Measurements from ENCODE around the gene TEX29.

Gene TEX29

DNA sequence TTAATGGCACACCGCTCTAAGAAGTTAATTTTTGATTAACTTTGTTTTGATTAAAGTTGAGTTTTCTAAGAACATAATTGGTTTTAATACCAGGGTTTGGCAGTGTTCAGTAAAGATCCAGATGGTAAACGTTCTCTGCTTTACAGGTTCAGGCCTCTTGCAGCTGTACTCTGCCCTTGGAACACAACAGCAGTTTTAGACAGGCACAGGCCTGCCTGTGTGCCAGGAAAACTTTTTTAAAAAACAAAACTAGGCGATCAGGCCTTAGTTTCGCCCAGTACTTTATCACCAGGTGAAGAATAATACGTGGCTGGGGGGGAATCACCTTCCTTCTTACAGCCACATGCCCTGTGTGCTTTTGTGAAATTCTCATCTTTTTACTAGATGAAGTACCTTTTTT, 38.0 kb upstream of the TEX29 start:
- H3K9me3 ChIP-seq (ENCODE audit: control insufficient read depth, low read length) = no peaks in the 10 kb centered on the region
- no peak overlapping the region for H3K4me3 ChIP-seq (ENCODE audit: low read length)
- peaks cover 20% of the 10 kb centered on the region for H3K36me3 ChIP-seq (ENCODE audit: control insufficient read depth, insufficient read depth, low read length)
- no peaks in the 10 kb centered on the region for H3K27me3 ChIP-seq (ENCODE audit: control insufficient read depth, insufficient read depth, low read length)
- no peaks in the 10 kb centered on the region for H3K4me1 ChIP-seq (ENCODE audit: control insufficient read depth, insufficient read depth, low read length)
- H3K9ac ChIP-seq (ENCODE audit: low read length) = no peak overlapping the region

DNA sequence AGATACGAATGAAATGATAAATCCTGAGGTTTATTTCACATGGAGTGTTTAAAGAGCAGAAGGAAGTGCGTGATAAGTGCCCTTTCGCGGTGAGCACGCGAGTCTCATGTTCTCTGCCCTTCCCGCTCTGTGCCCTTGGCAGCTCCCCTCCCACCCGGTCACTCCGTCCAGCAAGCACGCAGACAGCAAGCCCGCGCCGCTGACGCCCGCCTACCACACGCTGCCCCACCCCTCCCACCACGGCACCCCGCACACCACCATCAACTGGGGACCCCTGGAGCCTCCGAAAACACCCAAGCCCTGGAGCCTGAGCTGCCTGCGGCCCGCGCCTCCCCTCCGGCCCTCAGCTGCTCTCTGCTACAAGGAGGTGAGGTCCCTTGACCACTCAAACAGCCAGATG, 37.4 kb upstream of the TEX29 start:
- H3K36me3 ChIP-seq (ENCODE audit: control insufficient read depth, insufficient read depth, low read length) = peaks cover 20% of the 10 kb centered on the region
- no peak overlapping the region for H3K4me3 ChIP-seq (ENCODE audit: low read length)
- no peaks in the 10 kb centered on the region for H3K4me1 ChIP-seq (ENCODE audit: control insufficient read depth, insufficient read depth, low read length)
- H3K9me3 ChIP-seq (ENCODE audit: control insufficient read depth, low read length) = no peaks in the 10 kb centered on the region
- no peak overlapping the region for H3K9ac ChIP-seq (ENCODE audit: low read length)
- H3K27me3 ChIP-seq (ENCODE audit: control insufficient read depth, insufficient read depth, low read length) = no peaks in the 10 kb centered on the region

DNA sequence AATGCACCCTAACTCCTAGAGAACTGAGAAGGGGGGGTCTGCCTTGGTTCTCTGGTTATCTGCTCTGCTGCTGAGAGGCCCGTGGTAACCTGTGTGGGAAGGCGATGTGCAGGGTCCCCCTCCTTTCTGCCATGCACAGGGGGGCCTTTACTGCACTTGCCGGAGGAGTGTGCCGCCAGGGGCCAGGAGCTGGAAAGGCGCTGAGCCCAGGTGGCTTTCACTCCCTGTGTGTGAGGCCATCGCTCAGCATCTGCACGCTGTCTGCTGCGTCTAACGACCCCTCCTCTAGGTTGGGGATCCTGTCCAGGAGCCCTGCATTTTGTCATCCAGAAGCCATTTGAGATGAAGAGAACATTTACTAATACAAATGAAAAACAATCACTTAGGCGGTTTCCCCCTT, 37.0 kb upstream of the TEX29 start:
- no peak overlapping the region for H3K9ac ChIP-seq (ENCODE audit: low read length)
- no peaks in the 10 kb centered on the region for H3K4me1 ChIP-seq (ENCODE audit: control insufficient read depth, insufficient read depth, low read length)
- no peaks in the 10 kb centered on the region for H3K27me3 ChIP-seq (ENCODE audit: control insufficient read depth, insufficient read depth, low read length)
- H3K9me3 ChIP-seq (ENCODE audit: control insufficient read depth, low read length) = no peaks in the 10 kb centered on the region
- no peak overlapping the region for H3K4me3 ChIP-seq (ENCODE audit: low read length)
- peaks cover 19% of the 10 kb centered on the region for H3K36me3 ChIP-seq (ENCODE audit: control insufficient read depth, insufficient read depth, low read length)

- Histone ChIP-seq H3K9ac (ENCODE audit: low read length) (no peak overlapping the region), H3K9me3 (ENCODE audit: control insufficient read depth, low read length) (no peaks in the 10 kb centered on the region), H3K27me3 (ENCODE audit: control insufficient read depth, insufficient read depth, low read length) (no peaks in the 10 kb centered on the region), H3K4me3 (ENCODE audit: low read length) (no peak overlapping the region), H3K4me1 (ENCODE audit: control insufficient read depth, insufficient read depth, low read length) (no peaks in the 10 kb centered on the region), H3K36me3 (ENCODE audit: control insufficient read depth, insufficient read depth, low read length) (peaks cover 16% of the 10 kb centered on the region)
Observed at GRCh38 chr13:111283991-111284390, 36.5 kb upstream of the TEX29 start.

- H3K9ac ChIP-seq (ENCODE audit: low read length) = no peak overlapping the region
- H3K27me3 ChIP-seq (ENCODE audit: control insufficient read depth, insufficient read depth, low read length) = no peaks in the 10 kb centered on the region
- H3K4me1 ChIP-seq (ENCODE audit: control insufficient read depth, insufficient read depth, low read length) = no peaks in the 10 kb centered on the region
- no peak overlapping the region for H3K4me3 ChIP-seq (ENCODE audit: low read length)
- H3K36me3 ChIP-seq (ENCODE audit: control insufficient read depth, insufficient read depth, low read length) = peaks cover 16% of the 10 kb centered on the region
- H3K9me3 ChIP-seq (ENCODE audit: control insufficient read depth, low read length) = no peaks in the 10 kb centered on the region
Observed at GRCh38 chr13:111284565-111284964, 35.9 kb upstream of the TEX29 start.

- Histone ChIP-seq H3K27me3 (ENCODE audit: control insufficient read depth, insufficient read depth, low read length) (no peaks in the 10 kb centered on the region), H3K4me3 (ENCODE audit: low read length) (no peak overlapping the region), H3K4me1 (ENCODE audit: control insufficient read depth, insufficient read depth, low read length) (no peaks in the 10 kb centered on the region), H3K9ac (ENCODE audit: low read length) (no peak overlapping the region), H3K36me3 (ENCODE audit: control insufficient read depth, insufficient read depth, low read length) (peaks cover 16% of the 10 kb centered on the region), H3K9me3 (ENCODE audit: control insufficient read depth, low read length) (no peaks in the 10 kb centered on the region)
Observed at GRCh38 chr13:111286162-111286561, 34.3 kb upstream of the TEX29 start.

GRCh38 chr13:111286749-111287148, 33.7 kb upstream of the TEX29 start:
- H3K9me3 ChIP-seq (ENCODE audit: control insufficient read depth, low read length) = no peaks in the 10 kb centered on the region
- H3K4me1 ChIP-seq (ENCODE audit: control insufficient read depth, insufficient read depth, low read length) = no peaks in the 10 kb centered on the region
- H3K27me3 ChIP-seq (ENCODE audit: control insufficient read depth, insufficient read depth, low read length) = no peaks in the 10 kb centered on the region
- H3K4me3 ChIP-seq (ENCODE audit: low read length) = no peak overlapping the region
- H3K9ac ChIP-seq (ENCODE audit: low read length) = no peak overlapping the region
- H3K36me3 ChIP-seq (ENCODE audit: control insufficient read depth, insufficient read depth, low read length) = peaks cover 16% of the 10 kb centered on the region

- H3K36me3 ChIP-seq (ENCODE audit: control insufficient read depth, insufficient read depth, low read length) = peaks cover 16% of the 10 kb centered on the region
Observed at GRCh38 chr13:111287201-111287600, 33.2 kb upstream of the TEX29 start.

DNA sequence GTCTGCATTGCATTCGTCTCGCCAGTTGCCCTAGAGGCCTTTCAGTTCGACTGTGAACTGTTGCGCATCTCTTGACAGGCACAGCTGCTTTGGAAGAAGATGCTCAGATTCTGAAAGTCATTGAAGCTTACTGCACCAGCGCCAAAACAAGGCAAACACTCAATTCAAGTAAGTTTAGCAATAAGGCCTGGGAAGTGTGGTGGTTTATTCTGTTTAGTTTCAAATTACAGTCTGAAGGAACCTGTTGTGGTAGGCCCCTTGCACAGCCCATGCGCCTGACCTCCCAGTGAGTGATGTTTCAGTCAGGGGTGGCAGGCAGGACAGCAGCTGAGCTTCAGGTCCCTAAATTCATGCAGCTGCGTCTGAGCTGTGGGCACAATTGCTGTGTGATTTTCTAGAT, 32.2 kb upstream of the TEX29 start:
- Histone ChIP-seq H3K4me3 (ENCODE audit: low read length) (no peak overlapping the region), H3K27me3 (ENCODE audit: control insufficient read depth, insufficient read depth, low read length) (no peaks in the 10 kb centered on the region), H3K4me1 (ENCODE audit: control insufficient read depth, insufficient read depth, low read length) (no peaks in the 10 kb centered on the region), H3K9ac (ENCODE audit: low read length) (no peak overlapping the region), H3K9me3 (ENCODE audit: control insufficient read depth, low read length) (no peaks in the 10 kb centered on the region), H3K36me3 (ENCODE audit: control insufficient read depth, insufficient read depth, low read length) (peaks cover 14% of the 10 kb centered on the region)

More at GRCh38 chr13:111287201-111287600, 33.2 kb upstream of the TEX29 start:
- no peaks in the 10 kb centered on the region for H3K27me3 ChIP-seq (ENCODE audit: control insufficient read depth, insufficient read depth, low read length)
- no peaks in the 10 kb centered on the region for H3K4me1 ChIP-seq (ENCODE audit: control insufficient read depth, insufficient read depth, low read length)
- no peak overlapping the region for H3K9ac ChIP-seq (ENCODE audit: low read length)
- no peaks in the 10 kb centered on the region for H3K9me3 ChIP-seq (ENCODE audit: control insufficient read depth, low read length)
- no peak overlapping the region for H3K4me3 ChIP-seq (ENCODE audit: low read length)

GRCh38 chr13:111289251-111289650, 31.2 kb upstream of the TEX29 start:
- Histone ChIP-seq H3K4me1 (ENCODE audit: control insufficient read depth, insufficient read depth, low read length) (no peaks in the 10 kb centered on the region), H3K36me3 (ENCODE audit: control insufficient read depth, insufficient read depth, low read length) (peaks cover 10% of the 10 kb centered on the region), H3K9me3 (ENCODE audit: control insufficient read depth, low read length) (no peaks in the 10 kb centered on the region), H3K9ac (ENCODE audit: low read length) (no peak overlapping the region), H3K4me3 (ENCODE audit: low read length) (no peak overlapping the region), H3K27me3 (ENCODE audit: control insufficient read depth, insufficient read depth, low read length) (no peaks in the 10 kb centered on the region)

- H3K9me3 ChIP-seq (ENCODE audit: control insufficient read depth, low read length) = no peaks in the 10 kb centered on the region
- no peak overlapping the region for H3K9ac ChIP-seq (ENCODE audit: low read length)
- no peak overlapping the region for H3K4me3 ChIP-seq (ENCODE audit: low read length)
- H3K27me3 ChIP-seq (ENCODE audit: control insufficient read depth, insufficient read depth, low read length) = no peaks in the 10 kb centered on the region
- H3K4me1 ChIP-seq (ENCODE audit: control insufficient read depth, insufficient read depth, low read length) = no peaks in the 10 kb centered on the region
- H3K36me3 ChIP-seq (ENCODE audit: control insufficient read depth, insufficient read depth, low read length) = peaks cover 2% of the 10 kb centered on the region
Observed at GRCh38 chr13:111291908-111292307, 28.5 kb upstream of the TEX29 start.

GRCh38 chr13:111292710-111293485, 27.5 kb upstream of the TEX29 start:
- H3K4me3 ChIP-seq (ENCODE audit: low read length) = no peak overlapping the region
- no peak overlapping the region for H3K9ac ChIP-seq (ENCODE audit: low read length)
- H3K36me3 ChIP-seq (ENCODE audit: control insufficient read depth, insufficient read depth, low read length) = no peaks in the 10 kb centered on the region
- no peaks in the 10 kb centered on the region for H3K4me1 ChIP-seq (ENCODE audit: control insufficient read depth, insufficient read depth, low read length)
- H3K27me3 ChIP-seq (ENCODE audit: control insufficient read depth, insufficient read depth, low read length) = no peaks in the 10 kb centered on the region
- no peaks in the 10 kb centered on the region for H3K9me3 ChIP-seq (ENCODE audit: control insufficient read depth, low read length)

- no peaks in the 10 kb centered on the region for H3K9me3 ChIP-seq (ENCODE audit: control insufficient read depth, low read length)
- H3K4me3 ChIP-seq (ENCODE audit: low read length) = no peak overlapping the region
- no peaks in the 10 kb centered on the region for H3K27me3 ChIP-seq (ENCODE audit: control insufficient read depth, insufficient read depth, low read length)
- no peaks in the 10 kb centered on the region for H3K36me3 ChIP-seq (ENCODE audit: control insufficient read depth, insufficient read depth, low read length)
- no peaks in the 10 kb centered on the region for H3K4me1 ChIP-seq (ENCODE audit: control insufficient read depth, insufficient read depth, low read length)
- no peak overlapping the region for H3K9ac ChIP-seq (ENCODE audit: low read length)
Observed at GRCh38 chr13:111295886-111296285, 24.6 kb upstream of the TEX29 start.

All from mucosa of stomach (tissue), 1 donor.